C4-2B (cell line): Measurements from ENCODE around the gene SLC24A3.

Experiments used
- H3K27ac ChIP-seq: fragments of 450-650 bp; 2 replicates; pipeline ENCODE4 v1.5.1; 2017
- ZFX ChIP-seq: fragments of 450-650 bp; IDR thresholded peaks from 2 replicates; pipeline ENCODE4 v1.6.1; 2017
- TF ChIP-seq, protein P1 (sequence below): fragments of 450-650 bp; conservative IDR thresholded peaks from 2 replicates; pipeline ENCODE4 v1.5.1; 2017; ENCODE audit warnings: mild to moderate bottlenecking

SLC24A3 gene

DNA sequence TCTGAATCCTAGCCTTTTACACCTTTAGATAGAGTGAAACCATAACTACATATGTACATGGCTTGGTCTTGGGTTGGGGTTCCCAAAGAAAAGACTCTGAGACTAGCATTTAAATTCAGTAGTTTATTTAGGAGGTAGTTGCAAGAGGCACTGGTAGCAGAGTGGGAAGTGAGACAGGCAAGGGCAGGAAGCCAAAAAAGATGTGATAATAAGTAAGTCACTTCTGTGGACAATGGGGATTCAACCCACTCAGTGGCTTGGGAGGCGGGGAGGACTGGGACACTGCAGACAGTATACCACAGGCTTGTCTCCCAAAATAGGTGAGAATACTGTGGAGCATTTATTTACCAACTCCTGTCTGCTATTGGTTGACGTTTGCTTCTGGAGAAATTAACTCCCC, 131.9 kb downstream of the SLC24A3 start:
- H3K27ac ChIP-seq = no peak overlapping the region

DNA sequence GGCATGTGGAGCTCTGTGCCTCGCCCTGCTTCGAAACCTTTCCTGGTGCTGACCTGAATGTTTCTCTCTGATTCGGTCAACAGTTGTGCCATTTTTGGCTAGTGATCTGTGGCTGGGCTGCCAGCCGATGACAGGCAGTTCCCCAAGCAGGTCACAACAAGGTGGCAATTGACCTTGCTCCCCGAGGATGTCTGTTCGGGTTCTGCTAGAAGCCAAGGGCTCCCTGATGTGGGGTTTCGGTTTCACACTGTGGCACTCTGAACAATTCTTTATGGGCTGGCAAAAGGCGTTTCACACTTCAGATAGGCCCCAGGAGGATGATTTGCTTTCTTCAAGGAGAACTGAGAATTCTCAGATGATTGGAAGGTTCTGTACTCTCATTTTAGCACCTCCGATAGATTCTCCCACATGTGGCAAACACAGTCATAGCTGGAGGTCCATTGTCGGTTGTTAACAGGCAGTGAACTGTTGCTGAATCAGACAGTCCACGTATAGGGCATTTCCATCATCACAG, 135.6 kb downstream of the SLC24A3 start:
- TF ChIP-seq, protein P1, sequence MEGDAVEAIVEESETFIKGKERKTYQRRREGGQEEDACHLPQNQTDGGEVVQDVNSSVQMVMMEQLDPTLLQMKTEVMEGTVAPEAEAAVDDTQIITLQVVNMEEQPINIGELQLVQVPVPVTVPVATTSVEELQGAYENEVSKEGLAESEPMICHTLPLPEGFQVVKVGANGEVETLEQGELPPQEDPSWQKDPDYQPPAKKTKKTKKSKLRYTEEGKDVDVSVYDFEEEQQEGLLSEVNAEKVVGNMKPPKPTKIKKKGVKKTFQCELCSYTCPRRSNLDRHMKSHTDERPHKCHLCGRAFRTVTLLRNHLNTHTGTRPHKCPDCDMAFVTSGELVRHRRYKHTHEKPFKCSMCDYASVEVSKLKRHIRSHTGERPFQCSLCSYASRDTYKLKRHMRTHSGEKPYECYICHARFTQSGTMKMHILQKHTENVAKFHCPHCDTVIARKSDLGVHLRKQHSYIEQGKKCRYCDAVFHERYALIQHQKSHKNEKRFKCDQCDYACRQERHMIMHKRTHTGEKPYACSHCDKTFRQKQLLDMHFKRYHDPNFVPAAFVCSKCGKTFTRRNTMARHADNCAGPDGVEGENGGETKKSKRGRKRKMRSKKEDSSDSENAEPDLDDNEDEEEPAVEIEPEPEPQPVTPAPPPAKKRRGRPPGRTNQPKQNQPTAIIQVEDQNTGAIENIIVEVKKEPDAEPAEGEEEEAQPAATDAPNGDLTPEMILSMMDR = no peak
- no peak for TF ChIP-seq ZFX
- H3K27ac ChIP-seq = no peak overlapping the region

More for the DNA sequence above, 131.9 kb downstream of the SLC24A3 start:
- TF ChIP-seq, protein P1 = no peak
- no peak for TF ChIP-seq ZFX

DNA sequence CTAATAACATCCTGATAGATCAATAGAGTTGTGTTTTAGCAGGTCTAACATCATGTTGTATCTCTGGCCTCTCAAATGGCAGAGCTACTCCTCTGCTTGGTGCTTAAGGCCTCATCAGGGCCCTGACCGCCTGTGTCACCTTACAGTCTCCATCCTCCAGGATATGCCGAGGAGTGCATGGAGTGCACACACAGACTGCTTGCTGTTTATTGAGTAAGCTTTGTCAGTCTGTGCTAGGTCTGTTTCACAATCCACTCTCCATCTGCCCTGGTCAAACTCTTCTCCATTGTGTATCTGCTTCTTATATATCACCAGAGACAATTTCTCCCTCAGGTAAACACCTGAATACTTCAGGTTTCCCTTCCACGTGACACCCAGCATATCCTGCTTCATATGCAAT, 136.1 kb downstream of the SLC24A3 start:
- TF ChIP-seq ZFX = no peak
- TF ChIP-seq, protein P1 = no peak
- H3K27ac ChIP-seq = no peak overlapping the region

DNA sequence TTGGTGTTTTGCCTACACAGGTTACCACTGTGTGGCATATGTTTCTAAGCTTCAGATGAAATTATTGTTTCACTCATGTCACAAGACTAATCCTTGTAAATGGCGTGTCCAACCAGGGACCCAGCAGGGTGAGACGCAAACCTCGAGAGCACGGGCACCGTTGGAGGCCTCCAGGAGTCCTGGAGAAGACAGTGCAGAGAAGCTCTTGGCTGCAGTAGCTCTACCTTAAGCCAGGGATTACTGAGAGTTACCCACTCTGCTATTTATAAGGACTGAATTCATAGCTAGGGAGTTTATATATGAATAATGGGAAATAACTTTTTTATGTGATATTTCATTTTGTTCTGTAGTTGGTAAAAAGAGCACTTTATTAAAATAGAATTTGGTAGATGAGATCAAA, 137.4 kb downstream of the SLC24A3 start:
- H3K27ac ChIP-seq = no peak overlapping the region
- TF ChIP-seq, protein P1 = no peak
- TF ChIP-seq ZFX = no peak

DNA sequence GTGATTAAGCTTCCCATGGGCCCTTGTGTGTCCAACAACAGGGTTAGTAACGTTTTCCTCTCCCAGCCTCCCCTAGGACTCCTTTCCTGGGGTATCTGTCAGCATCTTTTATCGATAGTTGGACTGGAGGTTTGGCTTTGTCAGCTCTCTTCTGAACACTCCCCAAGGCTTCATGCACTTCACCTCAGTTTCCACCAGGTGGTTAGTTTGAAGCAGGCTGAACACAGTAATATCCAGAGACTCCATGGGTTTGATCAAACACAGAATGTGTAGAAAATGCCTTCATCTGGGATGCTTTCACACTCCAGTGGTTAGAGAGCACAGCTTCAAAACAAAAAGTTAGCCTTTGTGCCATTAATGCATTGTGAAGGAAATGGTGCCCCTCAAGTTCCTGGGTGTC, 139.1 kb downstream of the SLC24A3 start:
- no peak overlapping the region for H3K27ac ChIP-seq
- TF ChIP-seq ZFX = no peak
- TF ChIP-seq, protein P1 = no peak

DNA sequence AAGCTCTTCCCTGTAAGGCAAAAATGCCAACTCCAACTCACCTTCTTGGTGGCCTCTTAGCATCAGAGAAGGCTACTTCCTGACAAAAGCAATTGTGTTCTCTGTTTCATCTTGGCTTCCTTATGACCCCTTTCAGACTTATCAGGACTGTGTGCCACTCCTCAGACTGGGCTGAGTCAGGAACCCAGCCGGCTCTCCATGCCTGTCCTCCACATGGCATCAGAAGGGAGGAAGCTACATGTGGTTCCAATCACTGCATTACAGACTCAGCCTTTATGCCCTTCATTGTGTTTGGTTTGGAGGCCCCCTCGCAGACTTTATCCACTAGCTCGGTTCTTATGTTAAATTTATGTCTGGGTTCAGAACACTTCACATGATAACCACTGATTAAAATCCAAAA, 142.5 kb downstream of the SLC24A3 start:
- H3K27ac ChIP-seq = no peak overlapping the region
- TF ChIP-seq, protein P1 = no peak
- TF ChIP-seq ZFX = no peak

DNA sequence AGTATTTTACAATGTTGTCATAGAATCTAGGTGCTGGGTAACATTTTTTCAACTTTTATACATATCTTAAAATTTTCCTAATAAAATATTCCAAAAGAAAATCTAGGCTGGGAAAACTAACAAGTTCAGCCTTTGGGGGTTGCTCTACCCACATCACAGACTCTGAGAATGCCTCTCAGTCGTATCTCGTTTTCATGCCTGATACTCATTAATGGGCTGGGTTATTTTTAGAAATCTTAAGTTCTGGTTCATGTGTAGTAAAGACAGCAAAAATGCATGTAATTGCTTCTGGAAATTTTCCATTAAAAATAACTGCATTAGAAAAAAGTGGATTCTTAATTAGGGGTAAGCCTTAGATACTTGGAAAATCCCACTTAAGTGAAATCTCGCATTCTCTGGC, 149.3 kb downstream of the SLC24A3 start:
- TF ChIP-seq ZFX = no peak
- TF ChIP-seq, protein P1 = no peak

More for the DNA sequence above, 149.3 kb downstream of the SLC24A3 start:
- no peak overlapping the region for H3K27ac ChIP-seq
